GM18517 (cell line): Measurements from ENCODE around the gene RBSN.

ENCODE experiments used
- ATAC-seq: cut with Tn5 transposase; IDR thresholded peaks from one replicate; pipeline ENCODE4 v1.9.1; 2021; ENCODE audit warnings: mild to moderate bottlenecking, moderate library complexity; ENCODE audit not compliant: unreplicated experiment

Gene RBSN

DNA sequence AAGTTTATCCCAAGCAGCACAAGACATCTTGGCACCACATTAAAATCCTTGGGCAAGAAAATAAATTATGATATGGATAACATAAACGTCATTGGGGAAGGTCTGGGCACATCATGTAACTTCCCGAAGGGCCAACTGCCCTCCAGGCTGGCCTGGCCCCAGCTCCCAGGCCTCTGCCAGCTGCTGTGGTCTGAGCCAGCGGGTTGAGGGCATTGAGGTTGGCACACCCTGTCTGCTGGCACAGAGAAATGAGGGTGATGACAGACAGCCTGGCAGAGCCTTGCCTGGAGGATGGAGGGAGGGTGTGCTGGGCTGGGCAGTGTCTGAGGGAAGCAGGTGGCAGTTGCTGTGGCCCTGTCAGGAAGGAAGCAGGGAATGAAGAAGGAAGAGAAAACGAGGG lies 3.3 kb upstream of the RBSN start:
- no peak for ATAC-seq

DNA sequence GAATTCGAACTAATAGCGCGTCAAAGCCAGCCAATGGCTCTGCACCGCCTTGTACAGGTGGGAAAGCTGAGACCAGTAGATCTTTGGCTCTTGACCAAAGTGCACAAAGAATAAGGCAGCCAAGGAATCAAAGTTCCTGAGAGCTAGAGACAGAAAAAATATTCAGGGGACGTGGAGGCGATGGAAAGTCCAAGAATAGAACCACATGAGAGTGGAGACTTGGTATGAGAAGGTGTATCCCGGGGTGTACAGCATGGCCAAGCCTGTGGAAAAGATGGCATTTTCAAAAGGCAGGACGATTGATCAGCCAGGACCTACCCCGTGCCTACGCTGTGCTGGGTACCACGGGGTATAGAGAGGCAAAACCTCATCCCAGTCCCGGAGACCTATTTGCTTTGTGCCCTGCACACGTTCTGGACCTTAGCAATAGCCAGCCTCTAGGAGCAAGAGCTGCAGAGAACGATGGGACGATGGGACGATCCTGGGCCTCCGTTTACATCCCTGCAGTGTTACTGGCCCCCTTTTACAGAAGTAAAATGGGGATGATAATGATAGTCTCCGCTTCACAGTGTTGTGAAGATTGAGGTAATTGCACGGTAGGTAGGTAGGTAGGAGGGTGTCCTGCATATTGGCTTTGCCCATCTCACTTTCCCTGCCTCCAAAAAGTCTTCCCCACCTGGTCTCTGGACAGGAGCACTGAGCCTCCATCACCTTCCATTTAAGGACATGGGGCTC lies 583 bp upstream of the RBSN start:
- peak; percentile 21 for ATAC-seq

DNA sequence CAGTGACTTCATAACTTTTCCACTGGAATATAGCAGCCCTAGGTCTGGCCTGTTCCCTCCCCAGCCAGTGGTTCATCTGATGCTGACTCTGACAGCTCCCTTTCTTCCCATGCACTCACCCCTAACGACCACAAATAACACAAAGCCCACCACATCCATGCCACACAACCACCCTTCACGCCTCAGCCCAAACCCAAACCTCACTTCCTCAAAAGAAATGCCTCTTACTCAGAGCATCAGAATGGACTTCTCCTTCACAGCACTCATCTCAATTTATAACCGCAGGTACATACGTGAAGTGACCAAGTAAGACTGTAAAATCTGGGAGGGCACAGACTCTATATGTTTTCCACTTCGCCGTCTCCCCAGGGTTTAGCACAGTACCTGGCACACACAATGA lies 1.1 kb downstream of the RBSN start:
- no peak for ATAC-seq

DNA sequence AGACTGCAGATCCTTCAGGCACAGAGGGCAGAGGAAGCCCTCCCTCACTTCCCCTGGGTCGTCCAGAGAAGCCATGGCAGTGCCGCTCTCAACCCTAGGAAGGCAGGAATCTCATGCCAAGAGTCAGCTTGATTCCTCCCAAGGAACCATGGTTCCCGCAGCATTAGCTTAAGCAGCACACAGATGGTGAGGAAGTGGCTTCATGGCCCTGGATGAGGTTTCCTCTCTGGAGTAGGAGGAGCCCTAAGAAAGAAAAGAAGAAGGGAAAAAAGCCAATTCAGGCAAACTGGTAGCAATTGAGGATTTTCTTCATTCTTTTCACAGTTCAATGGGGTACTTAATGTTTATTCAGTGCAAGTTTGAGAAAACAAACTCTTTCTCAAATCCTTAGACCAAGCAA lies 2.9 kb downstream of the RBSN start:
- no peak for ATAC-seq

DNA sequence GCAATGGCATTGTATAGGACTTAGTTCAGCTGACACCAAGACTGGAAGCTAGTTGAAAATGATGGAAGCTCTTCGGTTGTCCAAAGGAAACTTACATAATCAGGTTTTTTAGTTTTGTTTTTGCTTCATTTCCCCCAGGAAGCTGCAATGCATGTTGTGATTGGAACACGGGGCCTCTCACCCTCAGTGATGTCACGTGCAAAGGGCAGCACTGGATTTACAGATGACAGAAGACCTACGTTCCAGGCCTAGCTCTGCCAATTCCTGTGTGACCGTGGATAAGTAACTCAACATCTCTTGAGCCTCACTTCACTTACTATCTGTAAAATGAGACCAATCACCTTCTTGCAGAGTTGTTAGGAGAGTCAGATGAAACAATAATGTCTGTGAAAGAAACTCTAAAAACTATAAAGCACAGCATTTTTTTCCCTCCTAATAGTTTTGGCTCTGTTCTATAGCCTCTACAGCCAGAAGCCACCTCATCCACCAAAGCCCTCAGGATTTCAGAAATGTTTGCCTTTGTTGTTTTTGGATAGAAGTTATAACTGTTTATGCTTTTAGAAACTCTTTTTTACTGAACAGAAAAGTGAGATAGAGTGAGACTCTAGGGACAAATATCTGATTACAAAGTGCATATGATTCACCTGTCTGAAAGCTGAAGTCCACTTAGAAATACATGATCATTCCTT lies 4.6 kb downstream of the RBSN start:
- no peak for ATAC-seq

DNA sequence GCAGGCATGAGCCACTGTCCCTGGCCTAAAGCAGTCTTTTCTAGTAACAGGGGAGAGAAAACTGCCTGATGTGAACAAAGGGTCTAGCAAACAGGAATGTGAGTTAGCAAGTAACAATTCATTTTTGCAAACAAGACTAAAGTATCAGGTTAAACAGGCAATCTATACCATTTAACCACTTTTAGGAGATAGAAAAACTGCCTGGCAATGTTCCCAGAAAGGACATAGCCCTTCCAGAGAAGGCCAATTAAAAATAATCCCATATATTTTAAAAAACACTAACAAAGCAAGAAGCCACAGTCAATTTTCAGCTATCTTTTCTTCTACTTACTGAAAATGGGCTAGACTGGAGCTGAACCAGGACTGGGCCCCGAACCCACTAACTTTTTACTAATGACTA lies 6.3 kb downstream of the RBSN start:
- ATAC-seq = no peak

DNA sequence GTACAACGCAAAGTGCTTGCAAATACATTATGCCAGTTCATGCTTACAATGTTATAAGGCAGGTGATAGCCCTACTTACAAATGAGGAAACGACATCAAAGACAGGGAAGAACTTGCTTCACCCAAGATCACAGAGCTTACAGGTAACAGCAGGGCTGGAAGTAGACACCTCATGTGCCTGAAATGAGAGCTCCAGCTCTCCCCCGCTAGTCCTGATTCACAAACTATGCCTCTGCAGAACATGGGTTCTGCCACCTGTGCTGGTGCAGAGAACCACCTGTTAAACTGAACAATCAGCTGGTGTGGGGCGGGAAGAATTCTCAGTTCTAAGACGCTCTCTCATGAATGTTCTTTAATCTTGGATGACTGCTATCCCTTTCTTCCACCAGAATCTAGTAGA lies 7.4 kb downstream of the RBSN start:
- no peak for ATAC-seq

DNA sequence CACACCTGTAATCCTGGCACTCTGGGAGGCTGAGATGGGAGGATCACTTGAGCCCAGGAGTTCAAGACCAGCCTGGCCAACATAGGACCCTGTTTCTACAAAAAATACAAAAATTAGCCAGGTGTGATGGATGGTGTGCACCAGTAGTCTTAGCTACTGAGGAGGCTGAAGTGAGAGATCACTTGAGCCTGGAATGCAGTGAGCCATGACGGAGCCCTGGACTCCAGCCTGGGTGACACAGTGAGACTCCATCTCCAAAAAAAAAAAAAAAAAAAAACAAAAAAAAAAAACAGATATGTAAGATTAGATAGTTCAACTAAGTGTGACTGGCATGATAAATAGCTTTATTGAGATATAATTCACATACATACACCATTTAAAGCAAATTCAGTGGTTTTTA lies 9.7 kb downstream of the RBSN start:
- no peak for ATAC-seq

DNA sequence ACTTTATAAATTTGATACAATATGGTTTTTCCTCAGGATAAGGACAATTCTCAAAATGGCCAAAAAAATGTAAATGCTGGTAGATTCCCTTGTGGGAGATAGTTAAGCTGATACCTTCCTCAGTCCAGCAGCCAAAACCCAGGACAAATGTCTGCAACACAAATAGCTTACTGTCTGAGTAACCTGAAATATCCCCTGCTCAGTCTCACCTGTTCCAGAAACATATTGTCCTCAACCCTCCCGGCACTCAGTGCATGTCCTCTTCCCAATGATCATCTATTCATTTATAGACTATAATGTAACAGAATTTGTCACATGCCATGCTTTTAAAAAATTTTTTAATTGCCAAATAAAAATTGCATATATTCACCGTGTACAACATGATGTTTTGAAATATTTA lies 12.2 kb downstream of the RBSN start:
- no peak for ATAC-seq

DNA sequence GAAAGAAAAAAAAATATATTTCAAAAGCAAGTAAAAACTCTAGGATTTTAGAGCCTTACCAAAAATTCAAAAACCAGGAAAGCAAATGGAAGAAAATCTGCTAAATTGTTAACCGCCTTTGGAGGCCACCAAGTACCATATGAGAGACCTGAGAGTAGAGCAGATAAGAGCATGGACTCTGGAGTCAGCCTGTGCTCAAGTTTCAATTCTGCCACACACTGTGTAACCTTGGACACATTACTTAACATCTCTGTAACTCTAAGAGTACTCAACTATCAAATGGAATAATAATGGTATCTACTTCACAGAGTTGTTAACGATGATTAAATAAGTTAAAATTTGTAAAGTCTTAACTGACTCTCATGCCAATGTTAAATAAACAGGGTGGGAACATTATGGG lies 12.7 kb downstream of the RBSN start:
- no peak for ATAC-seq

DNA sequence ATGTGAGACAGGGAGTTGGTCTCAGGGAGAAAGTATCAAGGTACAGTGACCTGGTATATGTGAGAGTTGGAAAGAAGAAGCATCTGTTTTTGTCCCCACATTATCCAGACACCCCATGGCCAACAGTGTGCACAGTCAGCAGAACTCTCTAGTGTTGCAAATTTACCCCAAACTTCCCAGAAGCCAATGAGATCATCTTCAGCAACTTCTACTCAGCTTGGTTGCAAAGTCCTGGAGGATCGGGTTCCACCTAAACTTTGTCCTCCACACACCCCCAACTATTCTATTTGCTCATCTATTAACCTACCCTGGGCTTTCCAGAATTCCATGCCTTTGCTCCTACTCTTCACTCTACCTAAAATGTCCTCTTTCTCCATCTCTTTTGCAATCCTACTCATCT lies 15.7 kb downstream of the RBSN start:
- ATAC-seq = no peak

DNA sequence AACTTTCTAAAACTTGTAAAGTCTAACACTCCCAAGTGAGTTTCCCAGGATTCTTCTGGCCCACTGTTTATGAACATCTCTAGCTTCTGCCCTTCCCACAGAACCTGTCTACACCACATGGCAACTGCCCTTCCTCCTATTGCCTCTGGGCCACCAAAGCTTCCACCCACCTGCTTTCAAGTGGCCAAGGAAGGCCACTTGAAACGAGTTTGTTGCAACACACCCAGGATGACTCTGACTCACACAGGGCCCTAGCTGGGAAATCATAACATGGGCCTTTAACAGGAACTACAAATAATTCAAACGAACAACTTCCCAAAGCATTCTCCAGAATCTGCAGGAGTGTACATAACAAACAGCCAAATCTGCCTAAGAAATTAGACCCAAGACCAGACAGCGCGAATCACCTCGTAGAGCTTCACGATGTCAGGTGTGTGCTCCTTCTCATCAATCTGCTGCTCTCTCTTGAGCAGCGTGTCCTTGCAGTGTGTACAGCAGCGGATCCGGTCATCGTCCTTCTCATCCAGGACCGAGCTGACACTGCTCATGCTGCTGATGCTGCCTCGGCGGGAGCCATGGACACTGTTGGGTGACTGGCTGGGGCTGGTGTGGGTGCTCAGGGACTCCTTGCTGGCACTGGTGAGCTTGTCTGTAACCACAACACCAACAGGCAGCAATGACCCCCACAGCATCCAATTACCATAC lies 16.8 kb downstream of the RBSN start:
- ATAC-seq = no peak

DNA sequence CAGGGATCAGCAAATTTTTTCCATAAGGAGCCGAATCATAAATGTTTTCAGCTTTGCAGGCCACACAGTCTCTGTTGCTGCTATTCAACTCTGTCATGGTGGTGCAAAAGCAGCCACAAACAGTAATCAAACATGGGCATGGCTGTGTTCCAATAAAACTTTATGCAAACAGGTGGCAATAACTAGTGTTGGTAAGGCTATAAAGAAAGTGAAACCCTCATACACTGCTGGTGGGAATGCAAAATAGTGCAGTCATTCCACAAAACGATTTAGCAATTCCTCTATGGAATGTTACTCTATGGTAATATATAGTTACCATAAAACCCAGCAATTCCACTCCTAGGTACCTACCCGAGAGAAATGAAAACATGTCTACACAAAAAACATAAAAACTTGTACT lies 19.9 kb downstream of the RBSN start:
- ATAC-seq = no peak

DNA sequence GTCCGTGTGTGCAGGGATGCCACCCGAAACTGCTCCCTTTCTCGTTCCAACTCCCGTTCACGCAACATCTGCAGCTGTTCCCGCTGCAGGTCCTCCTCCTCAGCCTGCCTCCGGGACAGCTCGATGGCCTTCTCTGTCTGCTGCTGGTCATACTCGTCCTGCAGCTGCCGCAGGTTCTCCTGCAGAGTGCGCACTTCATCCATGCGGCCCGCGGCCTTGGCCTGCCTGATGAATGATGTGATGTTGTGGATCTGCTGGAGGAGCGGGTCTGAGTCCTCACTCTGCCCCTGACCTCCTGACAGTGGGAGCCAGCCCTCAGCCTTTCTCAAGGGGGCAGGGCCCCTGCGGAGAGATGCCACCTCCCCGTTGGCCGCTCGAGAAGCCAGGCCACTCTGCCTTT lies 24.4 kb downstream of the RBSN start:
- ATAC-seq = no peak

DNA sequence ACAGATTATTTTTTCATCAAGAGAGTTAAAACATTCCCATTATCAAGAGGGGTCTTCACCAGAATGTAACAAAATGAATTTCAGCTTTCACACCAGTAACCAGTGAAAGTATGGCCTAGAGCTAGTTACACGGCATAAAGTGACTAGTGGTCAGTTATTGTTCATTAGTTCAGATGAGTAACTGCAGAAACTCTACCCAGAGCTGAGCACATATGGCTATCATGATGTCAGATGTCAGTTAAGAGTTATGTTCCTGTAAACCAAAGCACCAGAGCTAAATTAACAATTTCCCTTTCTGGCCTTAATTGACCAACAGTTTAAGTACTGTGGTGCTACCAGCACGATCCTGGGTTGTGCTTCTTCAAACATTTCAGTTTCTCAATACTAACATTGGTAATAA lies 27.2 kb downstream of the RBSN start:
- no peak for ATAC-seq

DNA sequence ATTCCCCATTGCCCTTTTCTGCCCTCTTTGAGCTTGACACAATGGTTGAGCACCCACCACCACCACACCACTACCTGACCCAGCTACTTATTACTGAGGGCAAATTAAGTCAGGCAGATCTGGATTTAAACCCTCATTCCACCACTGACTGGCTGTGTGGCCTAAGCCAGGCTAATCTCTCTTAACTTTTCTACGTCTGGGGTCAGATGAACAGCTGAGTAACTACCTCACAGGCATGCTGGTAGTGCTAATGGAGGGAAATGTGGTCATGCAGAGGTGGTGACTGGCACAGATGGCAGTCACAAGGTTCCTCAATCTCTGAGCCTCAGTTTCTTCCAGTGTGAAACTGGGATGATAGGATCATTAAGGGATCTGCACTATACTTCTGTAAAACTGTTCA lies 29.5 kb downstream of the RBSN start:
- ATAC-seq = no peak

DNA sequence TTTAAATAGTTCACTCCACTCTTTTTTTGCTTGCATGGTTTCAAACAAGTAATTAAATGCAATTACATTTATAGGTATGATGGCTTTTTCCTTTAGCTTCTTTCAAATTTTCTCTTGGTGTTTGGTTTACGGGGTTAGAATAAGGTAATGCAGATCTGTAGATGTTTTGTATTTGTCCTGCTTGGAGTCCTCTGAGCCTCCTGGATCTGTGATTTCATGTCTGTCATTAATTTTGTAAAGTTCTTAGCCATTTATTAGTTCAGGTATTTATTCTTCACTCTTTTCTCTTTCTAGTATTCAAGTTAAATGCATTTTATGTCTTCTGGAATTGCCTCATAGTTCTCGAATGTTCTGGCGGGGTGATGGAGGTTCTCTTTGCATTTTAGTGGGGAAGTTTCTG lies 32.5 kb downstream of the RBSN start:
- ATAC-seq = no peak

DNA sequence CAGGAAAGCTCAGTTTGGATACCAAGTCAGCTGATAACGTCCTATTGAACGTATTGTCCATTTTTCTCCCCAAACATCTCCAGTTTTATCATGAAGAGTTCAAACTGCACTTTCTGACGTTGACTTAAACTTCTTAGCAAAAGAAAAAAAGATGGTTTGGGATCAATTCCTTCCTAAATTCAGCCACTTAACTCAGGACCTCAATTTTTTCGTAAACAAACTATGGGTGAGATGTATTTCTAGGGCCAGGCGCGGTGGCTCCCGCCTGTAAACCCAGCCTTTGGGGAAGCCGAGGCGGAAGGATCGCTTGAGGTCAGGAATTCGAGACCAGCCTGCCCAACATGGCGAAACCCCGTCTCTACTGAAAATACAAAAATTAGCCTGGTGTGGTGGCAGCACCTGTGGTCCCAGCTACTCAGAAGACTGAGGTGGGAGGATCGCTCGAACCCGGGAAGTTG lies 33.4 kb downstream of the RBSN start:
- ATAC-seq = no peak

DNA sequence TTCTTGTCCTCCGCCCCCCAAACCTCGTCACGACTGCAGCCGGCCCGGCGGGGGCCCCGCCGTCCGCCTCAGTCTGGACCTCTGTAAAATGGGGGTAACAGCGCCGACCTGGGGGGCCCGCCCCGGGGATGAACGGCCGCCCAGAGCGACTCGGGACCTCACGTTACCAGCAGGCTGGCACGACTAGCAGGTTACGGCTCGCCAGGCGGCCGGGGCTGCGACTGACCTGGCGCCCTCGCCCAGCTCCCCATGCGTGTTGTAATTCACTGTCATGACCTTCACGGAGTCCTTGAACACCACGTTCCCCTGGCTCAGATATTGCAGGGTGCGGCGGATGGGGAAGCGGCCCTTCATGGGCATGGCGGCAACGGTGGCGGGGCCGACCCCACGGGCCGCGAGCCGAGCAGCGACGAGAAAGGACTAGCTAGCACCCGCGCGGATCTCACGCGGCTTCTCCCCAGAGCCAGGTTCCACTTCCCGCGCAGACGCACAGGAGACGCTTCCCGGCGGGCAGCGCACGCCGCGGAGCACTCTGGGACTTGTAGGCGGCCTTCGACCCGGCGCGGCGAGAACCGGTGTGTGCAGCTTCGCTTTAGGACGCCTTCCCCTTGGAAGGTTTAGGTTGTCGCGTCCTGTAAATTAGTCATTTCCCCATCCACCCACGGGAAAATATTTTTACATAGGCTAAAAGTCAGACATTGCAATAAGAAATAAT lies 34.0 kb downstream of the RBSN start, which contains the start of gene MRPS25:
Gene MRPS25, minus strand, starts transcription at position 481 of the 715 bp plus-strand sequence. Its CDS starts 121 bp downstream, at position 360.
- ATAC-seq = peak; percentile 89

DNA sequence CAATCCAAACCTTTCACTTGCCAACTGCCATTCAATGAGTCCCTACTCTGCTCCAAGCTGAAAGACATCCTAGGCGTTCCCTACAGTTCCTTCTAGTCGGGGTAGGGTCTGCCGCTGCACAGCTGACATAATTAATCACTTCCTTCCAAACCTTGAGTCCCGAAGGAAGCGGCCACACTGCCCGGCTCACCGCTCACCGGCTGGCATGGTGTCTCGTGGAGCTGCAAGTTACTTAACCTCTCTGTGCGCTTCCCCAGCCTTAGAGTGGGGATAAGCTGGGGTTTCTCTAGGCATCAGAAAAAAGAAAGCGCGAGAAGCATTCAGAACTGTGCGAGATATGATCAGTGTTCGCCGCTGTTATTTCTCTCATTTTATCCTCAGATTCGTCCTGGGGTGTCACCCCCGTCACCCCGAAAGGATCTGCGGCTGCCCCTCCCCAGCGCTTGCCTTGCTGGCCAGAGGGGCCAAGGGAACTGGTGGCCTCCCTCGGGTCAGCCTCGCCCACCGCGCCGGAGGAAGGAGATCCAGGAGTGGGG lies 34.6 kb downstream of the RBSN start:
- ATAC-seq = peak; percentile 12

DNA sequence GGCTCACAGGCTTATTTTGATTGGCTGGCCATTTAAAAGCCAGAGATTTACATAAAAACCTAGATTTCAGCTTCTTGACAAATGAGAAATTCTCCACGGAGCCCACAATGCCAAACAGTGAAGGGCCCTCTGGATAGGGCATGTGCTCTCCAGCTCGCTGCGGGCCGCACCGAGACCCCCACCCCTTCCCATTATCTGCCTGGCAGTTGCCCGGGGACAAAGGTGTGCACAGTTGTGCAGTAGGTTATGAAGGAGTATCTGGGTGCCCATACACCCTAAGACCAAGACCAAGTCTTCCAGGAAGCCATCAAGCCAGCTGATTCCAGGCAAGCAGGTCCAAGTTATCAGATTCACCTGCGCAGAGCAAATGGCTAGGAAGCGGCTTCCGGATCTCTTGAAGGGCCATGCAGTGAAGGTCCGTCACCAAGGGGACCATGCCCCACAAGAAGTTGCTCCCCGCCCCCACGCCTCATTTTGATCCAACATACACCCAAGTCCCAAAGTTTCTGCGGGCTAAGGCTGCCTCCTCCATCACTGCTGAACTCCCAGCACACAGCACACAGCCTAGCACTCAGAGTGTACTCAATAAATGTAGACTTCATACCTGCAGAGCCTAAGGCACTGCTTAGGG lies 35.2 kb downstream of the RBSN start:
- ATAC-seq = no peak
